ENCODE results near the gene DNAJC5G.
"Not testable (repeated sequence)": the region's sequence is repeated elsewhere in the genome, so short reads cannot be mapped to it uniquely, and the experiment has no call there.

- TF ChIP-seq MXD1 (CRISPR knock-in tag; IDR thresholded peaks at IDR 0.05); ZNF644 (CRISPR knock-in tag; IDR thresholded peaks at IDR 0.05; ENCODE audit: low read depth); ZBTB25 (CRISPR knock-in tag; IDR thresholded peaks at IDR 0.05): not testable (repeated sequence)
These were observed 44.6 kb downstream of the DNAJC5G start for GRCh38 chr2:27319839-27320238.
